Esophagus squamous epithelium (tissue), 5 donors: ENCODE results near the gene PTPRC. TPM values are rescaled to one million over a fixed set of nuclear protein-coding genes. Genes with fewer than 3 reads are reported as not detected.

Experiments used
- DNase-seq: peaks from one replicate; lab custom pipeline; 2025; lab: John Stamatoyannopoulos, UW
- H3K27ac ChIP-seq, 4 donors: fragments of 200-600 bp; sonication (generic); one replicate each; pipeline ENCODE4 v1.5.1; 2016 to 2019; ENCODE audit warnings: mild to moderate bottlenecking in 1 of 4
- H3K27me3 ChIP-seq, 4 donors: fragments of 200-600 bp; sonication (generic); 1 replicate in 3 of 4; 2 replicates in 1 of 4; pipeline versions ENCODE4 v1.5.1 to v1.6.0; 2017 to 2021; ENCODE audit warnings: antibody characterized with exemption in 1 of 4
- H3K36me3 ChIP-seq, 3 donors: fragments of 200-600 bp; sonication (generic); one replicate each; pipeline ENCODE4 v1.5.1; 2016 to 2019
- H3K4me1 ChIP-seq, 3 donors: fragments of 200-600 bp; sonication (generic); one replicate each; pipeline ENCODE4 v1.5.1; 2017 to 2019
- H3K4me3 ChIP-seq, 4 donors: fragments of 200-600 bp; sonication (generic); 1 replicate in 3 of 4; 2 replicates in 1 of 4; pipeline ENCODE4 v1.5.1; 2016 to 2019; ENCODE audit warnings: mild to moderate bottlenecking in 2 of 4, moderate library complexity in 1 of 4
- H3K9me3 ChIP-seq, 3 donors: fragments of 200-600 bp; sonication (generic); one replicate each; pipeline ENCODE4 v1.5.1; 2016 to 2019
- CTCF ChIP-seq, 6 experiments: fragments of 450-650 bp in 4 of 6; fragments of 200-600 bp in 2 of 6; sonication (generic) in 2 of 6; IDR thresholded peaks; one replicate each; pipeline ENCODE4 v1.5.1; 2016 to 2019; ENCODE audit warnings: antibody characterized with exemption in 6 of 6, mild to moderate bottlenecking in 4 of 6, moderate library complexity in 4 of 6
- POLR2A ChIP-seq, 4 donors: fragments of 450-650 bp; IDR thresholded peaks; one replicate each; pipeline ENCODE4 v1.6.1; 2017; ENCODE audit warnings: antibody characterized with exemption in 4 of 4, mild to moderate bottlenecking in 4 of 4, moderate library complexity in 3 of 4
- WGBS, 2 donors: methylation state at CpG; one replicate each; pipeline ENCODE4 v1.1.5; 2018; 5-methylcytosine and 5-hydroxymethylcytosine counted together
- intact Hi-C: fragments of 100-400 bp; cut with DNase I; formaldehyde crosslinking; loops from one replicate; pipeline ENCODE4 v1.15.0; 2022
- total RNA-seq, 4 donors: library from RNA; depleted of rRNA; stranded (reverse); fragments of >200 nt; gene quantifications; one replicate each; pipeline ENCODE4 v1.1.0, GENCODE V29; 2016
- donor health status: DM: yes; HTN: yes; CAD: no.

Gene PTPRC
- total RNA-seq, 4 donors from 2014 or later, result 9.2 to 39.1 (median 14.9) TPM

DNA sequence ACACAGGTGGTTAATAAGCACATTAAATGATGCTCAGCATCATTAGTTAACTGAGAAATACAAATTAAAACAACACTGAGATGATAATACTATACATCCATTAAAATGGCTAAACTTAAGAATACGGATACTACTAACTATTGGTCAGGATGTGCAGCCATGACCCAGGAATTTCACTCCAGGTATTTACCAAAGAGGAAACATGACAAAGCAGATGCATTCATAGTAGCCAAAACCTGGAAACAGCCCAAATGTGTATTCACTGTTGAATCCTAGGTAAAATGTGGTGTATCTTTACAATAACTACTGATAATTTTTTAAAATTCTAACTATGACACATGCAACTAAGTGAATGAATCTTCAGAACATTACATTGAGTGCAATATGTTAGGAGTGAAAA, 73.0 kb downstream of the PTPRC start:
- H3K9me3 ChIP-seq, result no peaks in the 10 kb centered on the region
- no peaks in the 10 kb centered on the region for H3K4me1 ChIP-seq
- TF ChIP-seq CTCF (IDR thresholded peaks at IDR 0.05) (no peak), POLR2A (IDR thresholded peaks at IDR 0.05) (no peak)
- H3K27ac ChIP-seq, result no peak overlapping the region
- no peaks in the 10 kb centered on the region for H3K27me3 ChIP-seq
- DNase-seq, result no peak
- H3K4me3 ChIP-seq, result no peak overlapping the region
- H3K36me3 ChIP-seq, result no peaks in the 10 kb centered on the region
- WGBS, 2 donors, result 84 to 92% methylated on average over 1 of the region's 1 CpG
- intact Hi-C loops, result no loop called here

GRCh38 chr1:198713081-198713480, 74.2 kb downstream of the PTPRC start:
- Histone ChIP-seq H3K4me3 (no peak overlapping the region), H3K9me3 (no peaks in the 10 kb centered on the region), H3K4me1 (no peaks in the 10 kb centered on the region), H3K27me3 (no peaks in the 10 kb centered on the region), H3K36me3 (no peaks in the 10 kb centered on the region), H3K27ac (no peak overlapping the region)
- no peak for TF ChIP-seq POLR2A (IDR thresholded peaks at IDR 0.05)
- no peak for TF ChIP-seq CTCF (IDR thresholded peaks at IDR 0.05)
- intact Hi-C loops, result no loop called here
- DNase-seq, result no peak

DNA sequence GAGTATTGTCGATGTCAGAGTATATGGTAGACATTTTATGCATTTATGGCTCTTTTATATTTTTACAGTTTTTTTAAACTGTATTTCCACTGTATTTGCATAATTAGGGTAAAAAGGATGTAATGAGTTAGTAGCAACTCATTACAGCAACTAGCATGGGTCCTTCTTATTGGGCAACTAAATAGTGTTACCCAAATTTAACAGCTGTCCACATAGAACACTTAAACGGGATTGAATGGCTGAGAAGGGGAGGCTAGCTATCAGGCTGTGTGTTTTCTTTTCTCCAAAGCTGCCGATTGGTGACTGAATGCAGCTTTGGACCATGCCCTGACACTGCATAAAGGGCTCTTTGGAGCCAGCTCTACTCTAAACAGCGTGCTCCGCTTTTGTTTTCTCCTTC, 75.4 kb downstream of the PTPRC start:
- no peaks in the 10 kb centered on the region for H3K9me3 ChIP-seq
- no peak for DNase-seq
- no peak overlapping the region for H3K4me3 ChIP-seq
- intact Hi-C loops, result no loop called here
- no peak overlapping the region for H3K27ac ChIP-seq
- WGBS, 2 donors, result 53 to 63% methylated on average over 5 of the region's 5 CpGs
- H3K36me3 ChIP-seq, result no peaks in the 10 kb centered on the region
- no peaks in the 10 kb centered on the region for H3K4me1 ChIP-seq
- H3K27me3 ChIP-seq, result no peaks in the 10 kb centered on the region
- TF ChIP-seq CTCF (IDR thresholded peaks at IDR 0.05) (no peak), POLR2A (IDR thresholded peaks at IDR 0.05) (no peak)

- Histone ChIP-seq H3K27ac (no peak overlapping the region), H3K4me1 (no peaks in the 10 kb centered on the region), H3K9me3 (no peaks in the 10 kb centered on the region), H3K27me3 (no peaks in the 10 kb centered on the region), H3K36me3 (no peaks in the 10 kb centered on the region), H3K4me3 (no peak overlapping the region)
- no peak for DNase-seq
- WGBS, 2 donors, result 61 to 73% methylated on average over 5 of the region's 5 CpGs
- TF ChIP-seq CTCF (IDR thresholded peaks at IDR 0.05) (no peak), POLR2A (IDR thresholded peaks at IDR 0.05) (no peak)
- intact Hi-C loops, result no loop called here
Observed at GRCh38 chr1:198716051-198716450, 77.2 kb downstream of the PTPRC start.

GRCh38 chr1:198717510-198717909, 78.7 kb downstream of the PTPRC start:
- H3K4me1 ChIP-seq, result no peaks in the 10 kb centered on the region
- intact Hi-C loops, result no loop called here
- DNase-seq, result no peak
- WGBS, 2 donors, result 63 to 76% methylated on average over 1 of the region's 1 CpG
- no peaks in the 10 kb centered on the region for H3K27me3 ChIP-seq
- no peak overlapping the region for H3K4me3 ChIP-seq
- no peaks in the 10 kb centered on the region for H3K36me3 ChIP-seq
- TF ChIP-seq POLR2A (IDR thresholded peaks at IDR 0.05) (no peak), CTCF (IDR thresholded peaks at IDR 0.05) (no peak)
- no peaks in the 10 kb centered on the region for H3K9me3 ChIP-seq
- no peak overlapping the region for H3K27ac ChIP-seq
